Measurements from ENCODE around the gene AJAP1. TPM values are rescaled to one million over a fixed set of nuclear protein-coding genes. Genes with fewer than 3 reads are reported as not detected.

The AJAP1 gene
- polyA plus RNA-seq, 1 donor from 2014 or later, result 7.9 TPM

DNA sequence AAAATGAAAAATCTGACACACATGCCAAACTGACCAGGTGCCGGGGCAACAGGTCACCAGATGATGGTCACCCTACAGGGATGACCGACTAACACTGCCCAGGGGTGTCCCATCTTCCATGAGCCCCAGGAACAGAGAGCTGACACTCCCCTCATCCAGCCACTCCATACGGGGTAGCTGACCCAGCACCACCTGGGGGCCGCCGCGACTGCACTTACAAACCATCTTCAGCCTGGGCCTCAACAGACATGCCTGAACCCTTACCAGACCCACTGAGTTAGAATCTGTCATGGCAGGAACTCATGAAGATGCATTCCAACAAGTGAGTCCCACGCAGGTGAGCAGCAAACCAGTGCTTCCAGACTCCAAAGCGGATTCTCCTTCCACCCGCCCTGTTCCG is 31.6 kb upstream of the AJAP1 start:
- Histone ChIP-seq H3K4me2 (ENCODE audit: low read length) (no peak overlapping the region), H3K9ac (ENCODE audit: low read length) (no peak overlapping the region), H3K9me3 (ENCODE audit: low read length) (no peaks in the 10 kb centered on the region), H3K27me3 (ENCODE audit: insufficient read depth, low read depth, low read length) (no peaks in the 10 kb centered on the region), H3K9me2 (ENCODE audit: insufficient read depth, low read length) (no peaks in the 10 kb centered on the region), H3K27ac (ENCODE audit: low read length) (no peak overlapping the region), H3K79me2 (replicated peaks; ENCODE audit: insufficient read depth, low read length) (no peaks in the 10 kb centered on the region), H4K20me1 (ENCODE audit: insufficient read depth) (no peaks in the 10 kb centered on the region), H3F3A (ENCODE audit: insufficient read depth, low read length, poor library complexity, severe bottlenecking) (no peaks in the 10 kb centered on the region), H3K4me3 (ENCODE audit: low read length) (no peak overlapping the region), H2AFZ (ENCODE audit: low read depth, low read length) (no peak overlapping the region), H3K36me3 (ENCODE audit: insufficient read depth, low read length) (no peaks in the 10 kb centered on the region)
- TF ChIP-seq POLR2AphosphoS5 (IDR thresholded peaks at IDR 0.05) (no peak), TAF1 (IDR thresholded peaks at IDR 0.05; ENCODE audit: low read depth) (no peak), REST (IDR thresholded peaks at IDR 0.05; ENCODE audit: borderline replicate concordance) (no peak), CTCF (IDR thresholded peaks at IDR 0.05; ENCODE audit: poor library complexity, severe bottlenecking) (no peak), EZH2 (IDR thresholded peaks at IDR 0.05; ENCODE audit: borderline replicate concordance, insufficient read depth, low read length, poor library complexity, severe bottlenecking) (no peak), RAD21 (conservative IDR thresholded peaks at IDR 0.05) (no peak), SMC3 (conservative IDR thresholded peaks at IDR 0.05; ENCODE audit: poor library complexity) (no peak), EP300 (conservative IDR thresholded peaks at IDR 0.05; ENCODE audit: poor library complexity, severe bottlenecking) (no peak)

GRCh38 chr1:4624141-4624715 is 30.2 kb upstream of the AJAP1 start:
- no peak for TF ChIP-seq CTCF (IDR thresholded peaks at IDR 0.05; ENCODE audit: poor library complexity, severe bottlenecking)
- TF ChIP-seq MXI1 (conservative IDR thresholded peaks at IDR 0.05; ENCODE audit: poor library complexity, severe bottlenecking), result no peak
- no peak for TF ChIP-seq RAD21 (conservative IDR thresholded peaks at IDR 0.05)
- TF ChIP-seq REST (IDR thresholded peaks at IDR 0.05; ENCODE audit: borderline replicate concordance), result no peak
- TF ChIP-seq EZH2 (IDR thresholded peaks at IDR 0.05; ENCODE audit: borderline replicate concordance, insufficient read depth, low read length, poor library complexity, severe bottlenecking), result no peak
- no peak for TF ChIP-seq SMC3 (conservative IDR thresholded peaks at IDR 0.05; ENCODE audit: poor library complexity)
- TF ChIP-seq EP300 (conservative IDR thresholded peaks at IDR 0.05; ENCODE audit: poor library complexity, severe bottlenecking), result no peak
- TF ChIP-seq POLR2AphosphoS5 (IDR thresholded peaks at IDR 0.05), result no peak
- TF ChIP-seq TAF1 (IDR thresholded peaks at IDR 0.05; ENCODE audit: low read depth), result no peak
- Histone ChIP-seq H3K9me2 (ENCODE audit: insufficient read depth, low read length) (no peaks in the 10 kb centered on the region), H3F3A (ENCODE audit: insufficient read depth, low read length, poor library complexity, severe bottlenecking) (no peaks in the 10 kb centered on the region), H4K20me1 (ENCODE audit: insufficient read depth) (no peaks in the 10 kb centered on the region), H3K4me3 (ENCODE audit: low read length) (no peak overlapping the region), H3K4me2 (ENCODE audit: low read length) (no peak overlapping the region), H3K36me3 (ENCODE audit: insufficient read depth, low read length) (no peaks in the 10 kb centered on the region), H3K9ac (ENCODE audit: low read length) (no peak overlapping the region), H3K27me3 (ENCODE audit: insufficient read depth, low read depth, low read length) (no peaks in the 10 kb centered on the region), H3K79me2 (replicated peaks; ENCODE audit: insufficient read depth, low read length) (no peaks in the 10 kb centered on the region), H3K27ac (ENCODE audit: low read length) (no peak overlapping the region), H2AFZ (ENCODE audit: low read depth, low read length) (no peak overlapping the region), H3K9me3 (ENCODE audit: low read length) (no peaks in the 10 kb centered on the region)

Measured in neural cell (in vitro differentiated cells).